GM12878 (cell line): ENCODE measurements around the gene PKLR. TPM values are rescaled to one million over a fixed set of nuclear protein-coding genes. Genes with fewer than 3 reads are reported as not detected.

Experiments
- ESRRA ChIP-seq: IDR thresholded peaks from 2 replicates; pipeline ENCODE4 v1.6.1; 2012; ENCODE audit warnings: mild to moderate bottlenecking, low read length, improper control_type of control experiment
- ETV6 ChIP-seq, 2 experiments: fragments of 450-650 bp in 1 of 2; IDR thresholded peaks in 1 of 2; conservative IDR thresholded peaks in 1 of 2; 2 replicates each; pipeline ENCODE4 v1.6.1; 2014; ENCODE audit warnings: antibody characterized with exemption in 1 of 2, borderline replicate concordance in 1 of 2, low read depth in 1 of 2, mild to moderate bottlenecking in 1 of 2, moderate library complexity in 1 of 2
- IRF3 ChIP-seq: fragments of 450-650 bp; IDR thresholded peaks from 2 replicates; pipeline ENCODE4 v1.6.1; 2014; ENCODE audit warnings: mild to moderate bottlenecking
- IRF4 ChIP-seq: IDR thresholded peaks from 2 replicates; pipeline ENCODE4 v1.6.1; 2011; ENCODE audit warnings: low read depth, low read length
- NR2C2 ChIP-seq: IDR thresholded peaks from 2 replicates; pipeline ENCODE4 v1.6.1; 2011; ENCODE audit warnings: borderline replicate concordance, low read depth; ENCODE audit not compliant: control insufficient read depth, insufficient read length
- NR2F1 ChIP-seq: fragments of 450-650 bp; conservative IDR thresholded peaks from 2 replicates; pipeline ENCODE4 v1.6.1; 2017; ENCODE audit warnings: mild to moderate bottlenecking
- RELA ChIP-seq: fragments of 450-650 bp; IDR thresholded peaks from 2 replicates; pipeline ENCODE4 v1.8.0; 2014; ENCODE audit warnings: borderline replicate concordance; ENCODE audit not compliant: partially characterized antibody
- RUNX3 ChIP-seq: IDR thresholded peaks from 2 replicates; pipeline ENCODE4 v1.6.1; 2012; ENCODE audit warnings: low read length, inconsistent platforms
- SMC3 ChIP-seq: IDR thresholded peaks from 2 replicates; pipeline ENCODE4 v1.6.1; 2011; ENCODE audit warnings: low read length, improper control_type of control experiment, borderline replicate concordance
- TCF3 ChIP-seq: IDR thresholded peaks from 2 replicates; pipeline ENCODE4 v1.6.1; 2012; ENCODE audit warnings: low read depth, mild to moderate bottlenecking, low read length, borderline replicate concordance; ENCODE audit not compliant: insufficient read depth
- ZNF687 ChIP-seq: fragments of 450-650 bp; IDR thresholded peaks from 2 replicates; pipeline ENCODE4 v1.6.1; 2017; ENCODE audit warnings: mild to moderate bottlenecking, moderate library complexity
- polyA plus RNA-seq, 11 experiments: library from polyadenylated mRNA; depleted of rRNA in 4 of 11; unstranded in 6 of 11; stranded (reverse) in 5 of 11; fragments of >200 nt; fragmentation: Nextera tagmentation in 4 of 11; fragmentation: Illumina TruSeq in 1 of 11; extraction: Ambion mirVana in 4 of 11; extraction: Trizol in 1 of 11; gene quantifications; 1 replicate in 1 of 11; 2 replicates in 10 of 11; pipeline versions ENCODE4 v1.2.1 to v1.2.3, GENCODE V29; 2011 to 2016; ENCODE audit warnings: inconsistent platforms in 2 of 11, missing spikeins in 2 of 11, low read depth in 1 of 11
- total RNA-seq, 4 experiments: library from RNA; depleted of rRNA in 3 of 4; stranded (reverse); fragments of >200 nt in 3 of 4; fragmentation: Illumina TruSeq in 1 of 4; extraction: Trizol in 1 of 4; gene quantifications; 2 replicates each; pipeline versions ENCODE4 v1.2.1 to v1.2.3, GENCODE V29; 2013 to 2021

Gene PKLR
- total and polyA plus RNA-seq, 10 of the 15 experiments (the other 5 are each of a cell fraction or from before 2014, with no cell fraction given), result 0.04 to 0.15 (median 0.08) TPM; not detected in 7

DNA sequence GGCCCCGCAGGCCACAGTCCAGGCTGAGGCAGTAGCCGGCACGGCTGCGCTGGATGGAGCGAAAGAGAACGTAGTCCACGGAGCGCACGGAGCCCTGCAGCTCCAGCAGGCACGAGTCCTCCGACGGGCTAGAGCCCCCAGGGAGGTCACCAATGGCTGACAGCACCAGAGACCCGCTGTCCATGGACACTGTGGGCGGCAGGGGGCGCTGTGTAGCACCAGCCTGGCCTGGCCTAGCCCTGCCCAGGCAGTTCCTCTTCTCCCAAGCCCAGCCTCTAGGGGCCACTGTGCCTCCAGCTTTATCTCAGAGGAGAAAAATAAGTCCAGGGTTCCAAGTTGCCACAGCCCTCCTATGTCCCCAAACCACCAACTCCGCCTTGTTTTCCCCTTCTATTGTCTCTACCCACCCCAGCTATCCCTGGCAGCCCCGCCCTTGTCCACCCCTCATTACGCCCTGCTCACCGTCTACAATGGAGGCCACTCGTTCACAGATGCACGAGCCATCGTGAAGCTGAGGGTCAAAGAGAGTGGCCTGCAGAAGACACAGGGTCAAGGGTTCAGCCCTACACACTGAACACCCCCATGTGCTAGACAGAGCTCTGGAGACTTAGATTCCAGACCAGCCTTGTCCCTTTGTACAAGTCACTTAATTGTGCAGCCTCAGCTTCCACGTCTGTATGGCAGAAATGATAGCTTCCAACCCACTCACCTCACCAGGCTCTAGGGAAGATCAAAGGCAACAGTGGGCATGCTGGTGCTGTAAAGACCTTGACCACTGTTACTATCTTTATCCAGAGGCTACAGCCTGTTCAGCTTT, 50.4 kb downstream of the PKLR start (continued):
- peak; percentile 94 for TF ChIP-seq SMC3
- no peak for TF ChIP-seq NR2C2
- TF ChIP-seq RELA, result peak; percentile 60
- TF ChIP-seq IRF3, result peak; percentile 34; the same call in 1 of the 2 replicates
- peak; percentile 46; the same call in 1 of the 2 replicates for TF ChIP-seq RUNX3
- 0 out of 2 replicates have a peak, but pooled peaks have one; percentile 13 for TF ChIP-seq ZNF687
- no peak for TF ChIP-seq TCF3
- TF ChIP-seq ETV6 (conservative IDR thresholded peaks at IDR 0.05 in 1 of 2, IDR thresholded peaks at IDR 0.05 in 1 of 2; ENCODE audit: borderline replicate concordance in 1 of 2, low read depth in 1 of 2), result no peak
- TF ChIP-seq NR2F1, result peak; percentile 73
- TF ChIP-seq ESRRA, result 0 out of 2 replicates have a peak, but pooled peaks have one; percentile 45
- 0 out of 2 replicates have a peak, but pooled peaks have one; percentile 45 for TF ChIP-seq IRF4
